HEK293 (cell line): ENCODE data around the gene HOXD9.

Experiments used
- CTCF ChIA-PET: fragments of 350-600 bp; formaldehyde crosslinking; extraction: SDS; loops from one replicate; lab custom pipeline; 2021; ENCODE audit warnings: antibody characterized with exemption; lab: Yijun Ruan, JAX
- POLR2A ChIA-PET: fragments of 300-600 bp; formaldehyde crosslinking; extraction: SDS; loops from one replicate; lab custom pipeline; 2020; ENCODE audit warnings: antibody characterized with exemption, inconsistent platforms; lab: Yijun Ruan, JAX
- H3K27ac ChIP-seq: fragments of 200-500 bp; sonication (Bioruptor generic); 2 replicates; pipeline ENCODE4 v1.5.1; 2014; ENCODE audit warnings: low read depth, low read length, control low read depth, inconsistent platforms; ENCODE audit errors: extremely low read depth
- H3K36me3 ChIP-seq, 2 experiments: fragments of 200-500 bp in 1 of 2; sonication (Bioruptor generic) in 1 of 2; 1 replicate in 1 of 2; 2 replicates in 1 of 2; pipeline ENCODE4 v1.5.1; 2014 to 2017; ENCODE audit warnings: inconsistent platforms in 2 of 2, low read length in 2 of 2; ENCODE audit not compliant: control insufficient read depth in 2 of 2, insufficient read depth in 1 of 2
- H3K4me1 ChIP-seq: fragments of 200-500 bp; sonication (Bioruptor generic); 2 replicates; pipeline ENCODE4 v1.5.1; 2014; ENCODE audit warnings: mild to moderate bottlenecking, low read length, inconsistent platforms; ENCODE audit not compliant: control insufficient read depth, insufficient read depth
- H3K4me3 ChIP-seq: 2 replicates; pipeline ENCODE4 v1.5.1; 2011; ENCODE audit warnings: low read depth, mild to moderate bottlenecking, control low read depth, low read length, moderate library complexity
- H3K9me3 ChIP-seq: fragments of 200-500 bp; sonication (Bioruptor generic); 2 replicates; pipeline ENCODE4 v1.5.1; 2014; ENCODE audit warnings: low read depth, low read length, inconsistent platforms; ENCODE audit not compliant: control insufficient read depth, insufficient read depth
- BCL11A ChIP-seq: fragments of 450-650 bp; formaldehyde crosslinking; IDR thresholded peaks from 2 replicates; pipeline ENCODE4 v1.5.1; 2016; ENCODE audit warnings: low read depth, missing biosample characterization, missing genetic modification characterization
- BCL6B ChIP-seq: fragments of 450-650 bp; formaldehyde crosslinking; IDR thresholded peaks from 2 replicates; pipeline ENCODE4 v1.5.1; 2017; ENCODE audit warnings: missing biosample characterization, missing genetic modification characterization
- GLIS1 ChIP-seq: fragments of 450-650 bp; formaldehyde crosslinking; IDR thresholded peaks from 2 replicates; pipeline ENCODE4 v1.5.1; 2016; ENCODE audit warnings: missing biosample characterization, missing genetic modification characterization
- INSM2 ChIP-seq: fragments of 450-650 bp; formaldehyde crosslinking; IDR thresholded peaks from 2 replicates; pipeline ENCODE4 v1.5.1; 2016; ENCODE audit warnings: missing biosample characterization, missing genetic modification characterization
- OSR2 ChIP-seq: fragments of 450-650 bp; formaldehyde crosslinking; IDR thresholded peaks from 2 replicates; pipeline ENCODE4 v1.5.1; 2016; ENCODE audit warnings: missing biosample characterization, missing genetic modification characterization
- PRDM1 ChIP-seq: fragments of 450-650 bp; formaldehyde crosslinking; IDR thresholded peaks from 2 replicates; pipeline ENCODE4; 2016; ENCODE audit warnings: missing biosample characterization, missing genetic modification characterization
- SETDB1 ChIP-seq: IDR thresholded peaks from one replicate; pipeline ENCODE4 v1.6.1; 2017; ENCODE audit warnings: mild to moderate bottlenecking, low read length, moderate library complexity, mixed read lengths; ENCODE audit not compliant: insufficient read length
- ZBTB48 ChIP-seq: fragments of 450-650 bp; formaldehyde crosslinking; IDR thresholded peaks from 2 replicates; pipeline ENCODE4 v1.5.1; 2016; ENCODE audit warnings: missing biosample characterization, missing genetic modification characterization
- ZFHX2 ChIP-seq: fragments of 450-650 bp; formaldehyde crosslinking; conservative IDR thresholded peaks from 2 replicates; pipeline ENCODE4 v1.5.1; 2016; ENCODE audit warnings: missing biosample characterization, missing genetic modification characterization
- ZIC2 ChIP-seq: fragments of 450-650 bp; formaldehyde crosslinking; IDR thresholded peaks from 2 replicates; pipeline ENCODE4 v1.5.1; 2016; ENCODE audit warnings: missing biosample characterization, missing genetic modification characterization
- ZNF157 ChIP-seq: fragments of 450-650 bp; formaldehyde crosslinking; IDR thresholded peaks from 2 replicates; pipeline ENCODE4 v1.5.1; 2016; ENCODE audit warnings: missing biosample characterization, missing genetic modification characterization
- ZNF221 ChIP-seq: fragments of 450-650 bp; formaldehyde crosslinking; IDR thresholded peaks from 2 replicates; pipeline ENCODE4 v1.5.1; 2017; ENCODE audit warnings: missing biosample characterization, missing genetic modification characterization, borderline replicate concordance
- ZNF23 ChIP-seq: fragments of 450-650 bp; formaldehyde crosslinking; IDR thresholded peaks from 2 replicates; pipeline ENCODE4 v1.5.1; 2016; ENCODE audit warnings: missing biosample characterization, missing genetic modification characterization, borderline replicate concordance
- ZNF239 ChIP-seq: fragments of 450-650 bp; formaldehyde crosslinking; IDR thresholded peaks from 2 replicates; pipeline ENCODE4 v1.5.1; 2016; ENCODE audit warnings: missing biosample characterization, missing genetic modification characterization
- ZNF26 ChIP-seq: fragments of 450-650 bp; formaldehyde crosslinking; IDR thresholded peaks from 2 replicates; pipeline ENCODE4 v1.5.1; 2016; ENCODE audit warnings: missing biosample characterization, missing genetic modification characterization
- ZNF416 ChIP-seq: fragments of 450-650 bp; formaldehyde crosslinking; IDR thresholded peaks from 2 replicates; pipeline ENCODE4 v1.5.1; 2016; ENCODE audit warnings: missing biosample characterization, missing genetic modification characterization
- ZNF423 ChIP-seq: fragments of 450-650 bp; formaldehyde crosslinking; IDR thresholded peaks from 2 replicates; pipeline ENCODE4 v1.5.1; 2016; ENCODE audit warnings: missing biosample characterization, missing genetic modification characterization
- ZNF48 ChIP-seq: fragments of 450-650 bp; formaldehyde crosslinking; IDR thresholded peaks from 2 replicates; pipeline ENCODE4 v1.5.1; 2016; ENCODE audit warnings: missing biosample characterization, missing genetic modification characterization
- ZNF510 ChIP-seq: fragments of 450-650 bp; formaldehyde crosslinking; IDR thresholded peaks from 2 replicates; pipeline ENCODE4 v1.5.1; 2018; ENCODE audit warnings: mild to moderate bottlenecking, missing genetic modification characterization, missing biosample characterization; ENCODE audit not compliant: insufficient replicate concordance
- ZNF514 ChIP-seq: fragments of 450-650 bp; formaldehyde crosslinking; IDR thresholded peaks from 2 replicates; pipeline ENCODE4 v1.5.1; 2016; ENCODE audit warnings: missing biosample characterization, missing genetic modification characterization
- ZNF544 ChIP-seq: fragments of 450-650 bp; formaldehyde crosslinking; IDR thresholded peaks from 2 replicates; pipeline ENCODE4 v1.5.0; 2017; ENCODE audit warnings: missing biosample characterization, missing genetic modification characterization
- ZNF571 ChIP-seq: fragments of 450-650 bp; formaldehyde crosslinking; IDR thresholded peaks from 2 replicates; pipeline ENCODE4 v1.5.0; 2017; ENCODE audit warnings: missing biosample characterization, missing genetic modification characterization
- ZNF658 ChIP-seq: fragments of 450-650 bp; formaldehyde crosslinking; IDR thresholded peaks from 2 replicates; pipeline ENCODE4; 2016; ENCODE audit warnings: missing biosample characterization, missing genetic modification characterization
- ZNF664 ChIP-seq: fragments of 450-650 bp; formaldehyde crosslinking; IDR thresholded peaks from 2 replicates; pipeline ENCODE4 v1.5.1; 2016; ENCODE audit warnings: missing biosample characterization, missing genetic modification characterization
- ZNF792 ChIP-seq: fragments of 450-650 bp; formaldehyde crosslinking; IDR thresholded peaks from 2 replicates; pipeline ENCODE4 v1.5.1; 2016; ENCODE audit warnings: missing biosample characterization, missing genetic modification characterization
- ZSCAN4 ChIP-seq: fragments of 450-650 bp; formaldehyde crosslinking; IDR thresholded peaks from 2 replicates; pipeline ENCODE4 v1.5.1; 2017; ENCODE audit warnings: missing biosample characterization, missing genetic modification characterization
- ZSCAN5A ChIP-seq: fragments of 450-650 bp; formaldehyde crosslinking; IDR thresholded peaks from 2 replicates; pipeline ENCODE4 v1.5.1; 2016; ENCODE audit warnings: missing biosample characterization, missing genetic modification characterization

The HOXD9 gene

GRCh38 chr2:176150584-176151441 lies 28.3 kb downstream of the HOXD9 start:
- Histone ChIP-seq H3K27ac (no peak overlapping the region; the same call in 1 of the 2 replicates), H3K9me3 (no peaks in the 10 kb centered on the region), H3K4me1 (peaks cover 20% of the 10 kb centered on the region), H3K4me3 (no peak overlapping the region), H3K36me3 (peaks cover 0 to 46% of the 10 kb centered on the region in 2 experiments; a peak in 1 of 3 replicates)
- POLR2A ChIA-PET = interaction anchor here (0.9 to 1.8 kb wide), 3 partner anchors 10 to 15 kb away, joined by 3 to 5 read pairs (median 4); no protein-coding TSS in a partner anchor
- TF ChIP-seq ZNF544 (no peak), ZNF571 (tag by site-specific recombination) (no peak), ZSCAN5A (tag by site-specific recombination) (no peak), SETDB1 (no peak), ZNF423 (tag by site-specific recombination) (no peak), PRDM1 (tag by site-specific recombination) (no peak), ZNF510 (tag by site-specific recombination) (no peak), ZFHX2 (tag by site-specific recombination) (no peak), ZBTB48 (tag by site-specific recombination) (no peak), ZNF157 (tag by site-specific recombination) (no peak), GLIS1 (no peak), INSM2 (tag by site-specific recombination) (no peak), ZSCAN4 (tag by site-specific recombination) (no peak), ZNF26 (no peak), ZNF416 (no peak), ZNF23 (tag by site-specific recombination) (no peak)
- TF ChIP-seq, all 188 proteins: peak for 0
- CTCF ChIA-PET = interaction anchor here (0.7 to 3.2 kb wide), 4 partner anchors 10 to 979 kb away, joined by 3 to 16 read pairs (median 6); no protein-coding TSS in a partner anchor

- Histone ChIP-seq H3K27ac (peak within 1 kb of the TSS; percentile 95), H3K9me3 (no peaks in the 10 kb centered on the region), H3K4me1 (peaks cover 20% of the 10 kb centered on the region), H3K36me3 (peaks cover 0 to 46% of the 10 kb centered on the region in 2 experiments; a peak in 1 of 3 replicates), H3K4me3 (peak within 1 kb of the TSS; percentile 66)
- CTCF ChIA-PET = interaction anchor here (0.7 to 3.2 kb wide), 8 partner anchors 11 to 978 kb away, joined by 3 to 17 read pairs (median 4); no protein-coding TSS in a partner anchor
- POLR2A ChIA-PET = interaction anchor here (0.9 to 1.8 kb wide), 3 partner anchors 9 to 15 kb away, joined by 3 to 5 read pairs (median 4); no protein-coding TSS in a partner anchor
- no peak for TF ChIP-seq ZNF239
- no peak for TF ChIP-seq ZNF664
- TF ChIP-seq ZIC2 (tag by site-specific recombination) = no peak
- TF ChIP-seq BCL11A (tag by site-specific recombination) = no peak
- no peak for TF ChIP-seq ZNF221 (tag by site-specific recombination)
- no peak for TF ChIP-seq ZNF792
- no peak for TF ChIP-seq ZNF48 (tag by site-specific recombination)
- TF ChIP-seq OSR2 = no peak
- TF ChIP-seq ZNF514 (tag by site-specific recombination) = no peak
- TF ChIP-seq ZNF658 (tag by site-specific recombination) = no peak
- TF ChIP-seq BCL6B = no peak
These were observed 29.1 kb downstream of the HOXD9 start, which contains the start of gene HOXD4 for GRCh38 chr2:176151442-176152287. Gene HOXD4 (plus strand): TSS chr2:176151550. CDS start chr2:176151634, 84 bp downstream.
